ENCODE measurements around the gene STAT1. TPM values are rescaled to one million over a fixed set of nuclear protein-coding genes. Genes with fewer than 3 reads are reported as not detected.

Gene STAT1
- total RNA-seq, 2 experiments from 2014 or later, result 293 to 311 TPM

DNA sequence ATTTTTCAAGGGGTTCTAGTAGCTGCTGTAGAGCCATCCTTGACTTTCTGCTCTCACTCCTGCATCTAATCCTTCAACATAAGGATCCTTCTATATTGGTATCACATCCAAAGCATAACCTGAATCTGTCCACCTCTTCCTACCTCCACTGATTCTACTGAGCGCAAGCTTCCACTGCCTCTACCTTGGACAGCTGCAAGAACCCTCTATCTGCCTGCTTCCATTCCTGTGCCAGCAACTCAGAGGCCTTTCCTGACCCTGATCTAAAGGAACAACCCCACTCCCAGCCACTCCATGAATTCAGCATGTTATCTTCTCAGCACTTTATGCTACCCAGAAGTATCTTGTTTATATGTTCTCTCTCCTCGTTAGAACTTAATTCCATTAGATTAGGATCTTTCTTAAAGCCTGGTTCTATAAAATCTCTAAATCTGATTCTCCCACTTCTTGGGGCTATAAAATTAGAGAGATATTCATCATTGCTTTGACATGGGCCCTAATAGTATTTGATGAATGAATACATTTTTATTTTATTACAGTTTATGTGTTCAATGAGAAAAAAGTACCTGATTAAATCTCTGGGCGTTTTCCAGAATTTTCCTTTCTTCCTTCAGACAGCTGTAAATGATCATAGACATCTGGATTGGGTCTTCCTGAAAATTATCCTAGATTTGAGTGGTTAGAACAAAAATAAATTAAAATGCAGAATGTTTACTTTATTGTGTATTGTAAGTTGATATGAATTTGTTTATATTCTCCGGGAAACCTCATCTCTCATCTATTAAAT is 6.8 kb downstream of the STAT1 start:
- Mint-ChIP-seq H3K27ac (peak overlapping the region; percentile 41), H3K9me3 (peaks cover 21% of the 10 kb centered on the region), H3K4me1 (ENCODE audit: low read depth) (peaks cover 69% of the 10 kb centered on the region), H3K27me3 (no peaks in the 10 kb centered on the region), H3K36me3 (ENCODE audit: low read depth) (peaks cover 78% of the 10 kb centered on the region), H3K4me3 (no peak overlapping the region)
- intact Hi-C loops (cut with micrococcal nuclease), result no loop called here
- ChIA-PET POLR2A (interaction anchor here (0.7 to 4.1 kb wide), 8 partner anchors 9 to 32 kb away, joined by 3 to 25 read pairs (median 6); no protein-coding TSS in a partner anchor), CTCF (interaction anchor here (1.1 to 2.1 kb wide), 3 partner anchors 10 to 32 kb away, joined by 3 to 8 read pairs (median 3); no protein-coding TSS in a partner anchor)
- TF ChIP-seq, protein P1, sequence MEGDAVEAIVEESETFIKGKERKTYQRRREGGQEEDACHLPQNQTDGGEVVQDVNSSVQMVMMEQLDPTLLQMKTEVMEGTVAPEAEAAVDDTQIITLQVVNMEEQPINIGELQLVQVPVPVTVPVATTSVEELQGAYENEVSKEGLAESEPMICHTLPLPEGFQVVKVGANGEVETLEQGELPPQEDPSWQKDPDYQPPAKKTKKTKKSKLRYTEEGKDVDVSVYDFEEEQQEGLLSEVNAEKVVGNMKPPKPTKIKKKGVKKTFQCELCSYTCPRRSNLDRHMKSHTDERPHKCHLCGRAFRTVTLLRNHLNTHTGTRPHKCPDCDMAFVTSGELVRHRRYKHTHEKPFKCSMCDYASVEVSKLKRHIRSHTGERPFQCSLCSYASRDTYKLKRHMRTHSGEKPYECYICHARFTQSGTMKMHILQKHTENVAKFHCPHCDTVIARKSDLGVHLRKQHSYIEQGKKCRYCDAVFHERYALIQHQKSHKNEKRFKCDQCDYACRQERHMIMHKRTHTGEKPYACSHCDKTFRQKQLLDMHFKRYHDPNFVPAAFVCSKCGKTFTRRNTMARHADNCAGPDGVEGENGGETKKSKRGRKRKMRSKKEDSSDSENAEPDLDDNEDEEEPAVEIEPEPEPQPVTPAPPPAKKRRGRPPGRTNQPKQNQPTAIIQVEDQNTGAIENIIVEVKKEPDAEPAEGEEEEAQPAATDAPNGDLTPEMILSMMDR (IDR thresholded peaks at IDR 0.05), result no peak
- ATAC-seq (no peak), DNase-seq (no peak)

DNA sequence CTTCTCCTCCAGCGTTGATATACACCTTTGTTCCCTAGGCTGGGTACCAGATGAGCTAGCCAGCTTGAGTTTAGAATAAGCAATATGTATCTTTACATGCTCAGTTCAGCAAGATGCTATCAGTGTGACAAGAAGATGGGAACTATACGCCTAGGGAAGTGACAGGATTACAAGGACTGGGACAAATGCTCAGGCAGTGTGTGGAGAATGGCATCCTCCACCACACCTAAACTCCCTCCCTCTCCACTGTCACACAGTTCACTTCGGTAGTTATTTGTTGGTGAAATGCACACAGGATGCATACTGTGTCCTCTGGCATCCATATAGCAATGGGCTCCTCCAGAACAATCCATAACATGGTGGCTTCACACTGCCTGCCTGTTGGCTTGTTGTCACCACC is 7.7 kb downstream of the STAT1 start:
- Mint-ChIP-seq H3K27ac (no peak overlapping the region), H3K9me3 (peaks cover 21% of the 10 kb centered on the region), H3K27me3 (no peaks in the 10 kb centered on the region), H3K36me3 (ENCODE audit: low read depth) (peaks cover 82% of the 10 kb centered on the region), H3K4me1 (ENCODE audit: low read depth) (peaks cover 68% of the 10 kb centered on the region), H3K4me3 (no peak overlapping the region)
- TF ChIP-seq, protein P1 (IDR thresholded peaks at IDR 0.05), result no peak
- DNase-seq, result no peak
- ChIA-PET POLR2A (interaction anchor here (0.7 to 4.1 kb wide), 9 partner anchors 8 to 31 kb away, joined by 3 to 25 read pairs (median 3); no protein-coding TSS in a partner anchor), CTCF (interaction anchor here (2.1 to 2.2 kb wide), 2 partner anchors 9 to 18 kb away, joined by 6 to 8 read pairs; no protein-coding TSS in a partner anchor)
- intact Hi-C loops (cut with micrococcal nuclease), result no loop called here
- ATAC-seq, result no peak

DNA sequence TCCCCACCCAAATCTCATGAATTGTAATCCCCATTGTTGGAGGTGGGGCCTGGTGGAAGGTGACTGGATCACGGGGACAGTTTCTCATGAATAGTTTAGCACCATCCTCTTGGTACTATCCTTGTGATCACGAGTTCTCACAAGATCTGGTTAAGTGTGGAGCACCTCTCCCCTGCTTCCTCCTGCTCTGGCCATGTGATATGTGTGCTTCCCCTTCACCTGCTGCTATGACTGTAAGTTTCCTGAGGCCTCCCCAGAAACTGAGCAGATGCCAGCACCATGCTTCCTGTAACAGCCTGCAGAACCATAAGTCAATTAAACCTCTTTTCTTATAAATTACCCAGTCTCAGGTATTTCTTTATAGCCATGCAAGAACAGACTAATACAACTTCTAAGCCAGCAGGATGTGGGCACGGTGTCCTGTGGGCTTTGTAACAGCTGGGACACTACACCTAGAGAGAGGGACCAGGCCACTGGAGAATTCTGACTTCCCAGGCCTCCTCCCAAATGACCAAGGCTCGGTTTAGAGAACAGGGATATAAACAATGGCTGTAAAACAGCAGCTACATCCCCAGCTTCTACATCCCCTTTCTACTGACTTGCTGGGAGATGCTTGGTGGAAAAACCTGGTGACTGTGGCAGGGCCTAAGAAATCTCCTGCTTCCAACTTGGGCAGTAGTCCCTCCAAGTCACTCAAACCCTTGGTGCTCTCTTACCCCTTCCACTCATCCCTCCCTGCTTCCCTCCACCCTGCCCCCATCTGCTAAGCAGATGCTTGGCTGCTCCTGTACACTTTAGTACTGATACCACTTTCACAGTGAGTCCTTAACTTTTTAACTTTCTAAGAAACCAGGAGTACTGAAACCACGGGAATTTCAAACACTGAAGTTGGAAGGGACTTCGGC is 10.3 kb downstream of the STAT1 start:
- intact Hi-C loops (cut with micrococcal nuclease), result no loop called here
- Mint-ChIP-seq H3K27ac (peak overlapping the region; percentile 72), H3K9me3 (peaks cover 21% of the 10 kb centered on the region), H3K27me3 (no peaks in the 10 kb centered on the region), H3K4me1 (ENCODE audit: low read depth) (peaks cover 72% of the 10 kb centered on the region), H3K4me3 (no peak overlapping the region), H3K36me3 (ENCODE audit: low read depth) (peaks cover 94% of the 10 kb centered on the region)
- DNase-seq (no peak), ATAC-seq (peak; percentile 10)
- ChIA-PET CTCF (interaction anchor here (1.0 to 1.4 kb wide), 4 partner anchors 12 to 324 kb away, joined by 3 to 4 read pairs (median 3); no protein-coding TSS in a partner anchor), POLR2A (interaction anchor here (0.9 to 13.6 kb wide), 5 partner anchors 9 to 51 kb away, joined by 3 to 144 read pairs (median 4); partner anchors contain the start of gene STAT1)
- TF ChIP-seq, protein P1 (IDR thresholded peaks at IDR 0.05), result no peak

DNA sequence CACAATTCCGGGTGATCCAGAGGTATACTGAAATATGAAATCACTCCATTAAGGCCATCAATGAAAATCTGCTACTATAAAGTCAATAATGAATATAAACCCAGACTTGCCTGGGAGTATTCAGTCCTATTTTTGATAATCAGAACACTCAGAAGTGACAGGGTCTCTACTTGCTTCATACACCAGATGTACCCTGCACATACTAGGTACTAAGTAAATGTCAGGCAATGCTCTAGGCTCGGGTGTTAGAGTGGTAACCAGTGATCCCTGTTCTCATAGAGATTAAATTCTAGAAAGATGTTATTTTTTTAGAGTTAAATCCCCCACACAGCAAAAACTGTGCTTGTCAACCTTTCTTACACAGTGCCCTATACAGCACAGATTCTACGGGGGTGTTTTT is 12.3 kb downstream of the STAT1 start:
- intact Hi-C loops (cut with micrococcal nuclease), result no loop called here
- ATAC-seq, result no peak
- Mint-ChIP-seq H3K9me3 (peaks cover 18% of the 10 kb centered on the region), H3K27me3 (no peaks in the 10 kb centered on the region), H3K4me1 (ENCODE audit: low read depth) (peaks cover 69% of the 10 kb centered on the region), H3K27ac (no peak overlapping the region), H3K4me3 (no peak overlapping the region), H3K36me3 (ENCODE audit: low read depth) (peaks cover 92% of the 10 kb centered on the region)
- TF ChIP-seq, protein P1 (IDR thresholded peaks at IDR 0.05), result no peak
- ChIA-PET CTCF (interaction anchor here (1.1 to 1.6 kb wide), 2 partner anchors 9 to 13 kb away, joined by 3 to 4 read pairs; no protein-coding TSS in a partner anchor), POLR2A (interaction anchor here (1.4 to 13.6 kb wide), 3 partner anchors 11 to 44 kb away, joined by 3 to 144 read pairs (median 4); partner anchors contain the start of gene STAT1)
- DNase-seq, result no peak

Data from activated CD8-positive, alpha-beta T cell treated with anti-CD3 and anti-CD28 coated beads for 36 hours (primary cell).